Measurements from ENCODE around the gene METAP1D. TPM values are rescaled to one million over a fixed set of nuclear protein-coding genes. Genes with fewer than 3 reads are reported as not detected.

METAP1D gene
- total RNA-seq, 1 experiment from 2014 or later, result 12.7 TPM

- no peak for DNase-seq (ENCODE audit: low spot score)
- Histone ChIP-seq H3K36me3 (ENCODE audit: insufficient read depth, low read length, poor library complexity, severe bottlenecking) (no peaks in the 10 kb centered on the region), H3K4me1 (ENCODE audit: insufficient read depth, low read length, poor library complexity, severe bottlenecking) (peaks cover 22% of the 10 kb centered on the region), H3K9me3 (ENCODE audit: low read depth, low read length, poor library complexity, severe bottlenecking) (no peaks in the 10 kb centered on the region), H3K27ac (ENCODE audit: low read depth, low read length, poor library complexity, severe bottlenecking) (no peak overlapping the region), H3K27me3 (replicated peaks; ENCODE audit: insufficient read depth, low read depth, low read length, poor library complexity) (no peaks in the 10 kb centered on the region), H3K4me3 (ENCODE audit: low read depth, low read length, poor library complexity, severe bottlenecking) (peak overlapping the region; percentile 70)
- POLR2A ChIA-PET (ENCODE audit: low non-redundant PET), result interaction anchor here (0.7 kb wide), 1 partner anchor 13 kb away, joined by 3 read pairs; no protein-coding TSS in a partner anchor
- CTCF ChIA-PET, result no interaction called here
- BruUV-seq (replicated peaks), result no TSS peak
- intact Hi-C loops (cut with micrococcal nuclease; ENCODE audit: unreplicated experiment), result no loop called here
- no peak for TF ChIP-seq EZH2 (IDR thresholded peaks at IDR 0.05; ENCODE audit: borderline replicate concordance, low read depth, low read length, poor library complexity, severe bottlenecking)
- no peak for TF ChIP-seq CTCF (conservative IDR thresholded peaks at IDR 0.05; ENCODE audit: low read depth, low read length)
These were observed 83.3 kb downstream of the METAP1D start for GRCh38 chr2:172082944-172083627.

GRCh38 chr2:172083628-172084394 lies 84.1 kb downstream of the METAP1D start:
- no peak for TF ChIP-seq EZH2 (IDR thresholded peaks at IDR 0.05; ENCODE audit: borderline replicate concordance, low read depth, low read length, poor library complexity, severe bottlenecking)
- no peak for TF ChIP-seq CTCF (conservative IDR thresholded peaks at IDR 0.05; ENCODE audit: low read depth, low read length)
- Histone ChIP-seq H3K36me3 (ENCODE audit: insufficient read depth, low read length, poor library complexity, severe bottlenecking) (peaks cover 7% of the 10 kb centered on the region), H3K27me3 (replicated peaks; ENCODE audit: insufficient read depth, low read depth, low read length, poor library complexity) (no peaks in the 10 kb centered on the region), H3K4me1 (ENCODE audit: insufficient read depth, low read length, poor library complexity, severe bottlenecking) (peaks cover 22% of the 10 kb centered on the region), H3K4me3 (ENCODE audit: low read depth, low read length, poor library complexity, severe bottlenecking) (peak overlapping the region; percentile 70), H3K27ac (ENCODE audit: low read depth, low read length, poor library complexity, severe bottlenecking) (peak overlapping the region; percentile 83), H3K9me3 (ENCODE audit: low read depth, low read length, poor library complexity, severe bottlenecking) (no peaks in the 10 kb centered on the region)
- DNase-seq (ENCODE audit: low spot score), result no peak
- intact Hi-C loops (cut with micrococcal nuclease; ENCODE audit: unreplicated experiment), result no loop called here
- BruUV-seq (replicated peaks), result no TSS peak
- ChIA-PET CTCF (no interaction called here), POLR2A (ENCODE audit: low non-redundant PET) (interaction anchor here (0.7 kb wide), 1 partner anchor 12 kb away, joined by 3 read pairs; no protein-coding TSS in a partner anchor)

- POLR2A ChIA-PET (ENCODE audit: low non-redundant PET), result no interaction called here
- intact Hi-C loops (cut with micrococcal nuclease; ENCODE audit: unreplicated experiment), result no loop called here
- CTCF ChIA-PET, result no interaction called here
- Histone ChIP-seq H3K27me3 (replicated peaks; ENCODE audit: insufficient read depth, low read depth, low read length, poor library complexity) (no peaks in the 10 kb centered on the region), H3K9me3 (ENCODE audit: low read depth, low read length, poor library complexity, severe bottlenecking) (no peaks in the 10 kb centered on the region), H3K27ac (ENCODE audit: low read depth, low read length, poor library complexity, severe bottlenecking) (peak overlapping the region; percentile 83), H3K36me3 (ENCODE audit: insufficient read depth, low read length, poor library complexity, severe bottlenecking) (peaks cover 7% of the 10 kb centered on the region), H3K4me3 (ENCODE audit: low read depth, low read length, poor library complexity, severe bottlenecking) (peak overlapping the region; percentile 70), H3K4me1 (ENCODE audit: insufficient read depth, low read length, poor library complexity, severe bottlenecking) (peaks cover 25% of the 10 kb centered on the region)
- no peak for DNase-seq (ENCODE audit: low spot score)
- no TSS peak for BruUV-seq (replicated peaks)
- TF ChIP-seq EZH2 (IDR thresholded peaks at IDR 0.05; ENCODE audit: borderline replicate concordance, low read depth, low read length, poor library complexity, severe bottlenecking), result no peak
- TF ChIP-seq CTCF (conservative IDR thresholded peaks at IDR 0.05; ENCODE audit: low read depth, low read length), result no peak
These were observed 84.6 kb downstream of the METAP1D start for GRCh38 chr2:172084395-172084644.
